OCI-LY1 (cell line): ENCODE data around the gene SLAMF7.

Experiments used
- H2AFZ ChIP-seq: fragments of 200-600 bp; sonication (generic), shearing (Covaris generic); 2 replicates; pipeline ENCODE4 v1.6.0; 2014; ENCODE audit warnings: antibody characterized with exemption, mild to moderate bottlenecking, low read length
- H3F3A ChIP-seq: fragments of 200-600 bp; sonication (generic), shearing (Covaris generic); 2 replicates; pipeline ENCODE4 v1.6.0; 2014; ENCODE audit warnings: mild to moderate bottlenecking, antibody characterized with exemption, low read length, moderate library complexity; ENCODE audit not compliant: insufficient read depth
- H3K27ac ChIP-seq: fragments of 200-600 bp; sonication (generic); 2 replicates; pipeline ENCODE4 v1.5.1; 2014; ENCODE audit warnings: low read length, mixed run types, mild to moderate bottlenecking, low read depth; ENCODE audit not compliant: poor library complexity, severe bottlenecking
- H3K27me3 ChIP-seq: fragments of 200-600 bp; sonication (generic); 2 replicates; pipeline ENCODE4 v1.6.0; 2014; ENCODE audit warnings: antibody characterized with exemption, mild to moderate bottlenecking, low read length, moderate library complexity; ENCODE audit not compliant: insufficient read depth
- H3K36me3 ChIP-seq: fragments of 200-600 bp; sonication (generic); 2 replicates; pipeline ENCODE4 v1.6.1; 2014; ENCODE audit warnings: mild to moderate bottlenecking, antibody characterized with exemption, low read length, moderate library complexity, mixed read lengths; ENCODE audit not compliant: insufficient read depth
- H3K4me1 ChIP-seq: fragments of 200-600 bp; sonication (generic); 2 replicates; pipeline ENCODE4 v1.5.1; 2014; ENCODE audit warnings: mild to moderate bottlenecking, low read length, moderate library complexity; ENCODE audit not compliant: insufficient read depth, severe bottlenecking
- H3K4me2 ChIP-seq: fragments of 200-600 bp; sonication (generic), shearing (Covaris generic); 2 replicates; pipeline ENCODE4 v1.6.1; 2014; ENCODE audit warnings: low read length
- H3K4me3 ChIP-seq: fragments of 200-600 bp; sonication (generic); 2 replicates; pipeline ENCODE4 v1.5.1; 2014; ENCODE audit warnings: low read length, low read depth, mild to moderate bottlenecking, mixed read lengths; ENCODE audit not compliant: poor library complexity, severe bottlenecking
- H3K79me2 ChIP-seq: fragments of 200-600 bp; shearing (Covaris generic); 2 replicates; pipeline ENCODE4 v1.6.1; 2016; ENCODE audit warnings: mixed run types, low read length, mixed read lengths; ENCODE audit not compliant: insufficient read depth
- H3K9ac ChIP-seq: fragments of 200-600 bp; sonication (generic), shearing (Covaris generic); 2 replicates; pipeline ENCODE4 v1.6.1; 2014; ENCODE audit warnings: mild to moderate bottlenecking, low read length, mixed read lengths
- H3K9me2 ChIP-seq: fragments of 200-600 bp; sonication (generic), shearing (Covaris generic); 2 replicates; pipeline ENCODE4 v1.6.1; 2014; ENCODE audit warnings: low read depth, mild to moderate bottlenecking, low read length, mixed read lengths
- H3K9me3 ChIP-seq: fragments of 200-600 bp; shearing (Covaris generic); 2 replicates; pipeline ENCODE4 v1.6.1; 2014; ENCODE audit warnings: low read length, mixed read lengths
- H4K20me1 ChIP-seq: fragments of 200-600 bp; sonication (generic), shearing (Covaris generic); 2 replicates; pipeline ENCODE4 v1.6.0; 2016; ENCODE audit warnings: mild to moderate bottlenecking, low read length; ENCODE audit not compliant: insufficient read depth
- EZH2 ChIP-seq: fragments of 200-600 bp; sonication (generic), shearing (Covaris generic); IDR thresholded peaks from 2 replicates; pipeline ENCODE4 v1.8.0; 2017; ENCODE audit warnings: borderline replicate concordance, mixed run types, mild to moderate bottlenecking, antibody characterized with exemption, low read length, moderate library complexity, mixed read lengths
- TF ChIP-seq, protein P1 (sequence below): fragments of 200-600 bp; sonication (generic), shearing (Covaris generic); IDR thresholded peaks from 2 replicates; pipeline ENCODE4 v1.5.1; 2017; ENCODE audit warnings: mild to moderate bottlenecking, antibody characterized with exemption, low read length, moderate library complexity, mixed read lengths

SLAMF7 gene

GRCh38 chr1:160756849-160757201, 17.8 kb downstream of the SLAMF7 start:
- no peak overlapping the region for H3K4me2 ChIP-seq
- no peak for TF ChIP-seq EZH2
- TF ChIP-seq, protein P1, sequence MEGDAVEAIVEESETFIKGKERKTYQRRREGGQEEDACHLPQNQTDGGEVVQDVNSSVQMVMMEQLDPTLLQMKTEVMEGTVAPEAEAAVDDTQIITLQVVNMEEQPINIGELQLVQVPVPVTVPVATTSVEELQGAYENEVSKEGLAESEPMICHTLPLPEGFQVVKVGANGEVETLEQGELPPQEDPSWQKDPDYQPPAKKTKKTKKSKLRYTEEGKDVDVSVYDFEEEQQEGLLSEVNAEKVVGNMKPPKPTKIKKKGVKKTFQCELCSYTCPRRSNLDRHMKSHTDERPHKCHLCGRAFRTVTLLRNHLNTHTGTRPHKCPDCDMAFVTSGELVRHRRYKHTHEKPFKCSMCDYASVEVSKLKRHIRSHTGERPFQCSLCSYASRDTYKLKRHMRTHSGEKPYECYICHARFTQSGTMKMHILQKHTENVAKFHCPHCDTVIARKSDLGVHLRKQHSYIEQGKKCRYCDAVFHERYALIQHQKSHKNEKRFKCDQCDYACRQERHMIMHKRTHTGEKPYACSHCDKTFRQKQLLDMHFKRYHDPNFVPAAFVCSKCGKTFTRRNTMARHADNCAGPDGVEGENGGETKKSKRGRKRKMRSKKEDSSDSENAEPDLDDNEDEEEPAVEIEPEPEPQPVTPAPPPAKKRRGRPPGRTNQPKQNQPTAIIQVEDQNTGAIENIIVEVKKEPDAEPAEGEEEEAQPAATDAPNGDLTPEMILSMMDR: no peak
- H3K27me3 ChIP-seq: no peaks in the 10 kb centered on the region; the same call in 1 of the 2 replicates
- no peaks in the 10 kb centered on the region for H3K9me3 ChIP-seq
- no peaks in the 10 kb centered on the region for H3K36me3 ChIP-seq
- H3K9ac ChIP-seq: no peak overlapping the region
- no peaks in the 10 kb centered on the region for H4K20me1 ChIP-seq
- H3K4me1 ChIP-seq: no peaks in the 10 kb centered on the region
- no peak overlapping the region for H3K27ac ChIP-seq
- H3F3A ChIP-seq: no peaks in the 10 kb centered on the region
- no peaks in the 10 kb centered on the region for H3K9me2 ChIP-seq
- H3K4me3 ChIP-seq: no peak overlapping the region
- H3K79me2 ChIP-seq: no peaks in the 10 kb centered on the region
- no peak overlapping the region for H2AFZ ChIP-seq

- H3K4me1 ChIP-seq: no peaks in the 10 kb centered on the region
- TF ChIP-seq, protein P1: no peak
- TF ChIP-seq EZH2: no peak
- H3K27me3 ChIP-seq: no peaks in the 10 kb centered on the region
- no peaks in the 10 kb centered on the region for H4K20me1 ChIP-seq
- H3K9me2 ChIP-seq: no peaks in the 10 kb centered on the region
- no peaks in the 10 kb centered on the region for H3K79me2 ChIP-seq
- H3K9me3 ChIP-seq: no peaks in the 10 kb centered on the region
- H3K4me3 ChIP-seq: no peak overlapping the region
- no peak overlapping the region for H3K4me2 ChIP-seq
- no peak overlapping the region for H2AFZ ChIP-seq
- H3K27ac ChIP-seq: no peak overlapping the region
- no peaks in the 10 kb centered on the region for H3F3A ChIP-seq
- H3K9ac ChIP-seq: no peak overlapping the region
- no peaks in the 10 kb centered on the region for H3K36me3 ChIP-seq
Observed at GRCh38 chr1:160758521-160758920, 19.5 kb downstream of the SLAMF7 start.

- Histone ChIP-seq H3K4me1 (no peaks in the 10 kb centered on the region), H3K4me3 (no peak overlapping the region), H3K9ac (no peak overlapping the region), H3K36me3 (no peaks in the 10 kb centered on the region), H3K9me3 (no peaks in the 10 kb centered on the region), H4K20me1 (no peaks in the 10 kb centered on the region), H2AFZ (no peak overlapping the region), H3K4me2 (no peak overlapping the region), H3K27me3 (no peaks in the 10 kb centered on the region), H3F3A (no peaks in the 10 kb centered on the region), H3K27ac (no peak overlapping the region), H3K9me2 (no peaks in the 10 kb centered on the region), H3K79me2 (no peaks in the 10 kb centered on the region)
- no peak for TF ChIP-seq EZH2
- TF ChIP-seq, protein P1: no peak
Observed at GRCh38 chr1:160759740-160760139, 20.7 kb downstream of the SLAMF7 start.
